PC-9 (cell line): ENCODE measurements around the gene SLC6A9. TPM values are rescaled to one million over a fixed set of nuclear protein-coding genes. Genes with fewer than 3 reads are reported as not detected.

ENCODE experiments used
- BruUV-seq: library from RNA; stranded (reverse); fragments of 400-500 nt; replicated peaks from 2 replicates; lab custom pipeline; 2021; lab: Mats Ljungman, UMichigan
- CTCF ChIA-PET: fragments of 300-600 bp; sonication (Branson Sonifier 250); formaldehyde crosslinking; loops from one replicate; lab custom pipeline; 2022; ENCODE audit warnings: antibody characterized with exemption; lab: Charles Lee
- POLR2A ChIA-PET: fragments of 300-600 bp; sonication (Branson Sonifier 250); formaldehyde crosslinking; loops from one replicate; lab custom pipeline; 2022; ENCODE audit warnings: antibody characterized with exemption; ENCODE audit not compliant: unreplicated experiment; lab: Charles Lee
- DNase-seq, 2 experiments: peaks; one replicate each; pipeline versions ENCODE4 v3.0.0 to v3.0.0-alpha.2; 2015 to 2022; ENCODE audit warnings: mixed read lengths in 1 of 2
- H2AFZ ChIP-seq: fragments of 200-600 bp; sonication (generic); 2 replicates; pipeline ENCODE4 v1.8.1; 2017; ENCODE audit warnings: antibody characterized with exemption
- H3F3A ChIP-seq: fragments of 200-600 bp; sonication (generic); 2 replicates; pipeline ENCODE4 v1.8.1; 2017; ENCODE audit warnings: antibody characterized with exemption, mild to moderate bottlenecking, low read depth; ENCODE audit not compliant: insufficient read depth
- H3K27ac ChIP-seq: fragments of 200-600 bp; sonication (generic); 2 replicates; pipeline ENCODE4 v1.6.1; 2016; ENCODE audit warnings: mixed run types
- H3K27me3 ChIP-seq: fragments of 200-600 bp; sonication (generic); 2 replicates; pipeline ENCODE4 v1.6.1; 2016; ENCODE audit warnings: low read depth, mixed run types; ENCODE audit not compliant: insufficient read depth
- H3K36me3 ChIP-seq: fragments of 200-600 bp; sonication (generic); 2 replicates; pipeline ENCODE4 v1.6.1; 2016; ENCODE audit warnings: low read depth, mixed run types
- H3K4me1 ChIP-seq: fragments of 200-600 bp; sonication (generic); replicated peaks from 2 replicates; pipeline ENCODE4 v1.6.1; 2016; ENCODE audit warnings: mixed run types; ENCODE audit not compliant: insufficient read depth
- H3K4me2 ChIP-seq: fragments of 200-600 bp; sonication (generic); 2 replicates; pipeline ENCODE4 v1.6.1; 2017; ENCODE audit warnings: mixed run types
- H3K4me3 ChIP-seq: fragments of 200-600 bp; sonication (generic); 2 replicates; pipeline ENCODE4 v1.6.1; 2016; ENCODE audit warnings: mixed run types
- H3K79me2 ChIP-seq: fragments of 200-600 bp; sonication (generic); 2 replicates; pipeline ENCODE4 v1.6.1; 2017; ENCODE audit warnings: low read depth, mixed run types
- H3K9me2 ChIP-seq: fragments of 200-600 bp; sonication (generic); 2 replicates; pipeline ENCODE4 v1.8.1; 2017; ENCODE audit warnings: mild to moderate bottlenecking; ENCODE audit not compliant: insufficient read depth
- H3K9me3 ChIP-seq: fragments of 200-600 bp; sonication (generic); 2 replicates; pipeline ENCODE4 v1.8.1; 2016; ENCODE audit warnings: low read depth; ENCODE audit not compliant: insufficient read depth
- H4K20me1 ChIP-seq: fragments of 200-600 bp; sonication (generic); 2 replicates; pipeline ENCODE4 v1.8.1; 2017; ENCODE audit not compliant: insufficient read depth
- EZH2 ChIP-seq: fragments of 200-600 bp; sonication (generic); IDR thresholded peaks from 2 replicates; pipeline ENCODE4 v1.8.0; 2017; ENCODE audit warnings: antibody characterized with exemption, low read depth
- intact Hi-C: fragments of 100-400 bp; cut with micrococcal nuclease; formaldehyde crosslinking; loops from one replicate; pipeline ENCODE4 v1.10.0; 2022; ENCODE audit not compliant: unreplicated experiment
- total RNA-seq: library from RNA; stranded (reverse); gene quantifications from 2 replicates; pipeline ENCODE4 v1.2.3, GENCODE V29; 2021
- TF ChIP-seq, protein P1 (sequence below): fragments of 200-600 bp; sonication (generic); conservative IDR thresholded peaks from 2 replicates; pipeline ENCODE4 v1.6.1; 2017; ENCODE audit warnings: mixed run types, antibody characterized with exemption, mild to moderate bottlenecking, moderate library complexity

Gene SLC6A9
- total RNA-seq, 1 experiment from 2014 or later, result 70.1 TPM

DNA sequence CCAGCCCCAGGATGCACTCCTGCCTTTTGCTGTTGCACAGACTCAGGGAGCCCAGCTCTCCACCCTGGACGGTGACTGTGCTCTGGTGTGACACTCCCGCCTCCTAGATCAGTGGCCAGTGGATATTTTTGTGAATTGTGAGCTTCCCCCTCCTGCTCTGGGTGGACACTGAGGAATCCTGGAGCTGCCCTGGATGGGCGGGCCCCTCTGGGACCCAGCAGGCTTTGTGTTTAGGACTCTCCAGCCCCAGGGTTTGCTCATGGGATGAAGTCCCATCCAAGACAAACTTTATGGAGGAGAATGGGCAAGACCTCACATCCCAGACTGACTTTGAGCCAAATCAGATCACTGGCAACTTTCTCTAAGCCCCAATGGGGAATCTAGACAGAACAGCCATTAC lies 16.1 kb downstream of the SLC6A9 start:
- H3K27me3 ChIP-seq, result no peaks in the 10 kb centered on the region
- no TSS peak for BruUV-seq
- peaks cover 35% of the 10 kb centered on the region for H4K20me1 ChIP-seq
- TF ChIP-seq, protein P1, sequence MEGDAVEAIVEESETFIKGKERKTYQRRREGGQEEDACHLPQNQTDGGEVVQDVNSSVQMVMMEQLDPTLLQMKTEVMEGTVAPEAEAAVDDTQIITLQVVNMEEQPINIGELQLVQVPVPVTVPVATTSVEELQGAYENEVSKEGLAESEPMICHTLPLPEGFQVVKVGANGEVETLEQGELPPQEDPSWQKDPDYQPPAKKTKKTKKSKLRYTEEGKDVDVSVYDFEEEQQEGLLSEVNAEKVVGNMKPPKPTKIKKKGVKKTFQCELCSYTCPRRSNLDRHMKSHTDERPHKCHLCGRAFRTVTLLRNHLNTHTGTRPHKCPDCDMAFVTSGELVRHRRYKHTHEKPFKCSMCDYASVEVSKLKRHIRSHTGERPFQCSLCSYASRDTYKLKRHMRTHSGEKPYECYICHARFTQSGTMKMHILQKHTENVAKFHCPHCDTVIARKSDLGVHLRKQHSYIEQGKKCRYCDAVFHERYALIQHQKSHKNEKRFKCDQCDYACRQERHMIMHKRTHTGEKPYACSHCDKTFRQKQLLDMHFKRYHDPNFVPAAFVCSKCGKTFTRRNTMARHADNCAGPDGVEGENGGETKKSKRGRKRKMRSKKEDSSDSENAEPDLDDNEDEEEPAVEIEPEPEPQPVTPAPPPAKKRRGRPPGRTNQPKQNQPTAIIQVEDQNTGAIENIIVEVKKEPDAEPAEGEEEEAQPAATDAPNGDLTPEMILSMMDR, result no peak
- no peak for TF ChIP-seq EZH2
- ChIA-PET POLR2A (no interaction called here), CTCF (interaction anchor here (1.1 kb wide), 1 partner anchor 10 kb away, joined by 3 read pairs; no protein-coding TSS in a partner anchor)
- no peaks in the 10 kb centered on the region for H3K9me3 ChIP-seq
- H3K4me1 ChIP-seq, result no peaks in the 10 kb centered on the region
- H2AFZ ChIP-seq, result no peak overlapping the region
- DNase-seq, result no peak
- H3K4me2 ChIP-seq, result no peak overlapping the region
- no peak overlapping the region for H3K4me3 ChIP-seq
- H3K9me2 ChIP-seq, result no peaks in the 10 kb centered on the region
- intact Hi-C loops, result no loop called here
- H3K36me3 ChIP-seq, result peaks cover 9% of the 10 kb centered on the region; the same call in 1 of the 2 replicates
- no peak overlapping the region for H3K27ac ChIP-seq
- H3F3A ChIP-seq, result no peaks in the 10 kb centered on the region
- no peaks in the 10 kb centered on the region for H3K79me2 ChIP-seq

DNA sequence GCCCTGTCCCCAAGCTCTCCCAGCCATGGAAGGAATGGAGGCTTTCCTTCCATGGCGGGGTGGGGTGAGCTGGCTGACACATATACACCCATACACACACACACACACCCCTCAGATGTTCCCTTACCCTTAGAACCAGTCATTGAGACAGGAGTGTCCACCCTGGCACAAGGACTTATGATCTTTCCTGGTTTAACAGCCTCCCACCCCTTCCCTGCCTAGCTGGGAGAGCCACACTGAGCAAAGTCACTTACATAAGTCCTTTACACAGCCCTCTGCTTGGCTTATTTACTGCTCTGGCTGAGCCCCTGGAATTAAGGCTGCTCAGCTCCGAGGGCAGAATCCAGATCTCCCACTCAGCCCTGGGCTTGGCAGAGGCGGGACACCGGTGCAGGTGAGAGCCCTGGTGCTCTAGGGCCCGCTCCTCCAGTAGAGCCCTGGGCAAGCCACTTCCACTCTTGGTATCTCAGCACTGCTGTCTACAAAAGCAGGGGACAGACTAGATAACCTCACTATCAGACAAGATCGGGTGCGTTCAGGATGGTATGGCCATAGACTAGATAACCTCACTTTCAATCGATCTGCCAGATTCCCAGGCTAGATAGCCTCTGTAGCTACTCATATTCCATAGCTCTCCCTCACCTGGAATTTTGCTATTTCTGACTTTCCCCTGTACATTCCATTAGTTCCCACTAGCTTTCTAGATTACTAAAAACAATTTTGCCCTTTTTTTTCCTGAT lies 16.7 kb downstream of the SLC6A9 start:
- Histone ChIP-seq H3K36me3 (peaks cover 8% of the 10 kb centered on the region; the same call in 1 of the 2 replicates), H3K9me3 (no peaks in the 10 kb centered on the region), H3K27ac (no peak overlapping the region), H3K4me3 (no peak overlapping the region), H3K27me3 (no peaks in the 10 kb centered on the region), H4K20me1 (peaks cover 31% of the 10 kb centered on the region), H3F3A (no peaks in the 10 kb centered on the region), H3K79me2 (no peaks in the 10 kb centered on the region), H2AFZ (no peak overlapping the region), H3K9me2 (no peaks in the 10 kb centered on the region), H3K4me1 (no peaks in the 10 kb centered on the region), H3K4me2 (no peak overlapping the region)
- POLR2A ChIA-PET, result interaction anchor here (0.6 to 0.9 kb wide), 2 partner anchors 8 to 15 kb away, joined by 3 to 9 read pairs; no protein-coding TSS in a partner anchor
- BruUV-seq, result no TSS peak
- no peak for DNase-seq
- intact Hi-C loops, result no loop called here
- TF ChIP-seq, protein P1, result no peak
- TF ChIP-seq EZH2, result no peak
- CTCF ChIA-PET, result interaction anchor here (1.1 kb wide), 1 partner anchor 9 kb away, joined by 3 read pairs; no protein-coding TSS in a partner anchor

DNA sequence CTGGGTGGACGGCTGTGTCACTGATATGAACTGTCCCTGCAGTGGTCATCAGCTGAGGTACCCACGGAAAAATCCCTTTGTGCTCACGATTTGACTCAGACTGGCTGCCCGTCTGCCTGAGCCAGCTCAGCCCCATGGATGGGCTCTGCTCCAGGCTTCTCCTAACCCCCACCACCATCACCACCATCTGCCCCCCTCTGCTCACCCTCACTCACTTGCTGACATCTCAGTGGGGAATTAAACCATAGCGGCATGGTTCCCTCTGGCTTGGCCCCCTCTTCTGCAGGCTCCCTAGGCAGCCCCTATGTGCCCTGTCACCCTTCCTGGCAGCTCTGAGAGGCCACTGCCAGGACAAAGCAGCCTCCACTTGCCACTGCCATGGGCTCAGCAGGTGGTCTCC lies 17.3 kb downstream of the SLC6A9 start:
- Histone ChIP-seq H3K9me3 (no peaks in the 10 kb centered on the region), H3K27me3 (no peaks in the 10 kb centered on the region), H3K36me3 (peaks cover 8% of the 10 kb centered on the region; the same call in 1 of the 2 replicates), H3K4me2 (no peak overlapping the region), H3K4me3 (no peak overlapping the region), H3K27ac (no peak overlapping the region), H3K9me2 (no peaks in the 10 kb centered on the region), H3K4me1 (no peaks in the 10 kb centered on the region), H3K79me2 (no peaks in the 10 kb centered on the region), H3F3A (0 out of 2 replicates have a peak, but pooled peaks cover under 1% of the 10 kb centered on the region), H4K20me1 (peaks cover 31% of the 10 kb centered on the region; the same call in 1 of the 2 replicates), H2AFZ (no peak overlapping the region)
- CTCF ChIA-PET, result interaction anchor here (0.8 kb wide), 1 partner anchor 23 kb away, joined by 3 read pairs; no protein-coding TSS in a partner anchor
- TF ChIP-seq EZH2, result no peak
- TF ChIP-seq, protein P1, result no peak
- no TSS peak for BruUV-seq
- no peak for DNase-seq
- intact Hi-C loops, result no loop called here
- POLR2A ChIA-PET, result interaction anchor here (0.9 kb wide), 1 partner anchor 9 kb away, joined by 3 read pairs; no protein-coding TSS in a partner anchor
